HFFc6 (cell line): ENCODE data around the gene KDM6B. TPM values are rescaled to one million over a fixed set of nuclear protein-coding genes. Genes with fewer than 3 reads are reported as not detected.

Source experiments
- DNase-seq: peaks from one replicate; pipeline ENCODE4 v3.0.0-alpha.2; 2018
- H3K27ac Mint-ChIP-seq: 2 replicates; pipeline ENCODE4 v1.8.0; 2020; ENCODE audit warnings: mild to moderate bottlenecking, mixed read lengths
- H3K27me3 Mint-ChIP-seq: 2 replicates; pipeline ENCODE4 v1.8.0; 2021; ENCODE audit warnings: mild to moderate bottlenecking, moderate library complexity, mixed read lengths; ENCODE audit not compliant: insufficient read depth
- H3K36me3 Mint-ChIP-seq: 2 replicates; pipeline ENCODE4 v1.8.0; 2021; ENCODE audit warnings: low read depth, mixed read lengths
- H3K4me1 Mint-ChIP-seq: 2 replicates; pipeline ENCODE4 v1.8.0; 2020; ENCODE audit warnings: low read depth, mixed read lengths
- H3K4me3 Mint-ChIP-seq: 2 replicates; pipeline ENCODE4 v1.8.0; 2020; ENCODE audit warnings: mild to moderate bottlenecking, moderate library complexity, mixed read lengths
- H3K9me3 Mint-ChIP-seq: 2 replicates; pipeline ENCODE4 v1.8.0; 2020; ENCODE audit warnings: mild to moderate bottlenecking, mixed read lengths
- CTCF ChIP-seq: fragments of 200-600 bp; sonication (generic); IDR thresholded peaks from 2 replicates; pipeline ENCODE4 v1.5.0; 2021; ENCODE audit warnings: antibody characterized with exemption, mild to moderate bottlenecking
- total RNA-seq, 6 experiments: library from RNA; stranded (reverse); fragmentation: NEBNext Ultra II Directional; extraction: Animal tissue kit (Norgen Biotek cat#: 25700); gene quantifications; 2 replicates in 1 of 6; 3 replicates in 5 of 6; pipeline ENCODE4 v1.2.3, GENCODE V29; 2021

KDM6B gene
- total RNA-seq, 6 experiments from 2014 or later = 10.4 to 15.2 (median 11.6) TPM

- H3K27me3 Mint-ChIP-seq = peaks cover 25% of the 10 kb centered on the region
- H3K27ac Mint-ChIP-seq = peak overlapping the region; percentile 55
- no peaks in the 10 kb centered on the region for H3K36me3 Mint-ChIP-seq
- no peak for DNase-seq
- peaks cover 35% of the 10 kb centered on the region for H3K4me1 Mint-ChIP-seq
- peak overlapping the region; percentile 99 for H3K4me3 Mint-ChIP-seq
- H3K9me3 Mint-ChIP-seq = no peaks in the 10 kb centered on the region
- no peak for TF ChIP-seq CTCF
Measured at GRCh38 chr17:7833011-7833794, 814 bp upstream of the KDM6B start.

GRCh38 chr17:7834542-7834956 lies 532 bp downstream of the KDM6B start:
- Mint-ChIP-seq H3K36me3 (no peaks in the 10 kb centered on the region), H3K27me3 (peaks cover 22% of the 10 kb centered on the region), H3K4me1 (peaks cover 48% of the 10 kb centered on the region), H3K9me3 (no peaks in the 10 kb centered on the region), H3K4me3 (peak overlapping the region; percentile 99), H3K27ac (peak overlapping the region; percentile 100)
- no peak for DNase-seq
- TF ChIP-seq CTCF = no peak

- peak; percentile 82 for TF ChIP-seq CTCF
- peak; percentile 96 for DNase-seq
- Mint-ChIP-seq H3K36me3 (no peaks in the 10 kb centered on the region), H3K4me1 (peaks cover 55% of the 10 kb centered on the region), H3K27ac (peak overlapping the region; percentile 100), H3K27me3 (peaks cover 20% of the 10 kb centered on the region), H3K9me3 (no peaks in the 10 kb centered on the region), H3K4me3 (peak overlapping the region; percentile 99)
Measured at GRCh38 chr17:7834957-7835813, 1.2 kb downstream of the KDM6B start.

- peaks cover 7% of the 10 kb centered on the region; the same call in 1 of the 2 replicates for H3K36me3 Mint-ChIP-seq
Measured at GRCh38 chr17:7835814-7836595, 2.0 kb downstream of the KDM6B start.

More at GRCh38 chr17:7835814-7836595, 2.0 kb downstream of the KDM6B start:
- peaks cover 18% of the 10 kb centered on the region for H3K27me3 Mint-ChIP-seq
- peaks cover 63% of the 10 kb centered on the region for H3K4me1 Mint-ChIP-seq
- DNase-seq = peak; percentile 61
- peak overlapping the region; percentile 100 for H3K27ac Mint-ChIP-seq
- H3K9me3 Mint-ChIP-seq = no peaks in the 10 kb centered on the region
- TF ChIP-seq CTCF = no peak
- peak overlapping the region; percentile 99 for H3K4me3 Mint-ChIP-seq
